ENCODE measurements around the gene AMER2. TPM values are rescaled to one million over a fixed set of nuclear protein-coding genes. Genes with fewer than 3 reads are reported as not detected.

AMER2 gene
- total RNA-seq, 1 experiment from 2014 or later, result not detected

GRCh38 chr13:25130944-25131343 lies 41.1 kb downstream of the AMER2 start:
- DNase-seq (ENCODE audit: low read depth), result no peak
- in situ Hi-C loops (cut with HindIII; ENCODE audit: low pct_unique_long_range_greater_than_20kb, low sequenced_read_pairs), result no loop called here

- peak; percentile 23 for DNase-seq (ENCODE audit: low read depth)
- in situ Hi-C loops (cut with HindIII; ENCODE audit: low pct_unique_long_range_greater_than_20kb, low sequenced_read_pairs), result no loop called here
These were observed 53.6 kb downstream of the AMER2 start for GRCh38 chr13:25118378-25118905.

- in situ Hi-C loops (cut with HindIII; ENCODE audit: low pct_unique_long_range_greater_than_20kb, low sequenced_read_pairs), result no loop called here
- DNase-seq (ENCODE audit: low read depth), result no peak
These were observed 54.8 kb downstream of the AMER2 start for GRCh38 chr13:25117312-25117711.

- in situ Hi-C loops (cut with HindIII; ENCODE audit: low pct_unique_long_range_greater_than_20kb, low sequenced_read_pairs), result no loop called here
- DNase-seq (ENCODE audit: low read depth), result no peak
These were observed 56.0 kb downstream of the AMER2 start for GRCh38 chr13:25116044-25116443.

- DNase-seq (ENCODE audit: low read depth), result peak; percentile 70
These were observed 57.9 kb downstream of the AMER2 start for GRCh38 chr13:25114220-25114619.

GRCh38 chr13:25112695-25113255 lies 59.3 kb downstream of the AMER2 start:
- in situ Hi-C loops (cut with HindIII; ENCODE audit: low pct_unique_long_range_greater_than_20kb, low sequenced_read_pairs), result no loop called here
- no peak for DNase-seq (ENCODE audit: low read depth)

More at GRCh38 chr13:25114220-25114619, 57.9 kb downstream of the AMER2 start:
- in situ Hi-C loops (cut with HindIII; ENCODE audit: low pct_unique_long_range_greater_than_20kb, low sequenced_read_pairs), result no loop called here

Other genes starting within 250 kb of the AMER2 start
- not detected in 2 replicates for gene PABPC3, start 76.2 kb downstream of the AMER2 start, total RNA-seq (2014; rRNA removed; shearing (Covaris generic); ENCODE audit: low replicate concordance)
- 8.3 and 15.5 TPM in 2 replicates for gene MTMR6, start 115.2 kb upstream of the AMER2 start, total RNA-seq (2014; rRNA removed; shearing (Covaris generic); ENCODE audit: low replicate concordance)
- 48.2 and 73.1 TPM in 2 replicates for gene NUP58, start 129.3 kb upstream of the AMER2 start, total RNA-seq (2014; rRNA removed; shearing (Covaris generic); ENCODE audit: low replicate concordance)
- 0.17 TPM in 1 of 2 replicates, not detected in the other for gene ATP8A2, start 199.7 kb upstream of the AMER2 start, total RNA-seq (2014; rRNA removed; shearing (Covaris generic); ENCODE audit: low replicate concordance)

Data from Caki2 (cell line).